Neural cell (in vitro differentiated cells): ENCODE data around the gene ZNF474. TPM values are rescaled to one million over a fixed set of nuclear protein-coding genes. Genes with fewer than 3 reads are reported as not detected.

Experiments used
- H2AFZ ChIP-seq: fragments of 200-600, 300-800 bp; sonication (generic), shearing (Covaris generic); 2 replicates; pipeline ENCODE4 v1.6.0; 2014; ENCODE audit warnings: low read depth, mild to moderate bottlenecking, antibody characterized with exemption, low read length, moderate library complexity
- H3F3A ChIP-seq: fragments of 200-600 bp; shearing (Covaris generic); 2 replicates; pipeline ENCODE4 v1.6.1; 2016; ENCODE audit warnings: mild to moderate bottlenecking, moderate library complexity, mixed read lengths, antibody characterized with exemption, low read length; ENCODE audit not compliant: insufficient read depth, poor library complexity, severe bottlenecking
- H3K27ac ChIP-seq: fragments of 200-600, 300-800 bp; sonication (generic), shearing (Covaris generic); 2 replicates; pipeline ENCODE4 v1.5.1; 2014; ENCODE audit warnings: mild to moderate bottlenecking, low read length, moderate library complexity
- H3K27me3 ChIP-seq: fragments of 300-800, 200-600 bp; sonication (generic), shearing (Covaris generic); 2 replicates; pipeline ENCODE4 v1.6.0; 2014; ENCODE audit warnings: mild to moderate bottlenecking, low read depth, low read length, moderate library complexity; ENCODE audit not compliant: insufficient read depth
- H3K36me3 ChIP-seq: fragments of 300-800, 200-600 bp; sonication (generic), shearing (Covaris generic); 2 replicates; pipeline ENCODE4 v1.5.1; 2014; ENCODE audit warnings: mild to moderate bottlenecking, antibody characterized with exemption, low read length, moderate library complexity; ENCODE audit not compliant: insufficient read depth
- H3K4me2 ChIP-seq: fragments of 300-800, 200-600 bp; sonication (generic), shearing (Covaris generic); 2 replicates; pipeline ENCODE4 v1.6.0; 2014; ENCODE audit warnings: mild to moderate bottlenecking, low read length
- H3K4me3 ChIP-seq: fragments of 300-800, 200-600 bp; sonication (generic), shearing (Covaris generic); 2 replicates; pipeline ENCODE4 v1.5.1; 2014; ENCODE audit warnings: mild to moderate bottlenecking, low read length, moderate library complexity
- H3K79me2 ChIP-seq: fragments of 200-600 bp; shearing (Covaris generic); replicated peaks from 2 replicates; pipeline ENCODE4 v1.6.0; 2014; ENCODE audit warnings: mild to moderate bottlenecking, low read length, moderate library complexity; ENCODE audit not compliant: insufficient read depth
- H3K9ac ChIP-seq: fragments of 300-800, 200-600 bp; sonication (generic), shearing (Covaris generic); 2 replicates; pipeline ENCODE4 v1.6.1; 2016; ENCODE audit warnings: mild to moderate bottlenecking, low read length, mixed read lengths
- H3K9me2 ChIP-seq: fragments of 200-600 bp; shearing (Covaris generic); 2 replicates; pipeline ENCODE4 v1.6.1; 2016; ENCODE audit warnings: mild to moderate bottlenecking, low read length, mixed read lengths; ENCODE audit not compliant: insufficient read depth
- H3K9me3 ChIP-seq: fragments of 200-600, 300-800 bp; sonication (generic), shearing (Covaris generic); 2 replicates; pipeline ENCODE4 v1.6.1; 2016; ENCODE audit warnings: mild to moderate bottlenecking, mixed run types, low read length, moderate library complexity, mixed read lengths
- H4K20me1 ChIP-seq: fragments of 200-600 bp; shearing (Covaris generic); 2 replicates; pipeline ENCODE4 v1.6.1; 2016; ENCODE audit warnings: mild to moderate bottlenecking, mixed run types; ENCODE audit not compliant: insufficient read depth
- EP300 ChIP-seq: fragments of 450-650 bp; conservative IDR thresholded peaks from 2 replicates; pipeline ENCODE4 v1.6.1; 2014; ENCODE audit warnings: antibody characterized with exemption, mild to moderate bottlenecking, moderate library complexity; ENCODE audit not compliant: poor library complexity, severe bottlenecking
- EZH2 ChIP-seq: fragments of 200-600, 300-800 bp; shearing (Covaris generic), sonication (generic); IDR thresholded peaks from 2 replicates; pipeline ENCODE4 v1.6.1; 2014; ENCODE audit warnings: antibody characterized with exemption, low read length, borderline replicate concordance, mild to moderate bottlenecking; ENCODE audit not compliant: insufficient read depth, poor library complexity, severe bottlenecking
- MXI1 ChIP-seq: fragments of 450-650 bp; conservative IDR thresholded peaks from 2 replicates; pipeline ENCODE4 v1.6.1; 2014; ENCODE audit warnings: antibody characterized with exemption, mild to moderate bottlenecking; ENCODE audit not compliant: poor library complexity, severe bottlenecking
- POLR2AphosphoS5 ChIP-seq: IDR thresholded peaks from 2 replicates; pipeline ENCODE4 v1.6.1; 2012
- RAD21 ChIP-seq: fragments of 450-650 bp; conservative IDR thresholded peaks from 2 replicates; pipeline ENCODE4 v1.6.1; 2014; ENCODE audit warnings: antibody characterized with exemption, mild to moderate bottlenecking, moderate library complexity
- REST ChIP-seq: IDR thresholded peaks from 2 replicates; pipeline ENCODE4 v1.6.1; 2012; ENCODE audit warnings: borderline replicate concordance
- SMC3 ChIP-seq: fragments of 450-650 bp; conservative IDR thresholded peaks from 2 replicates; pipeline ENCODE4 v1.6.1; 2014; ENCODE audit warnings: antibody characterized with exemption, mild to moderate bottlenecking, moderate library complexity; ENCODE audit not compliant: poor library complexity
- TAF1 ChIP-seq: IDR thresholded peaks from 2 replicates; pipeline ENCODE4 v1.6.1; 2012; ENCODE audit warnings: low read depth
- polyA plus RNA-seq: library from polyadenylated mRNA; depleted of rRNA; stranded (reverse); fragments of >200 nt; gene quantifications from 2 replicates; pipeline ENCODE4 v1.2.3, GENCODE V29; 2014
- TF ChIP-seq, protein P1 (sequence below): fragments of 450-650 bp; IDR thresholded peaks from 2 replicates; pipeline ENCODE4 v1.5.1; 2014; ENCODE audit warnings: antibody characterized with exemption, mild to moderate bottlenecking, moderate library complexity; ENCODE audit not compliant: poor library complexity, severe bottlenecking

ZNF474 gene
- polyA plus RNA-seq, 1 donor from 2014 or later: not detected

DNA sequence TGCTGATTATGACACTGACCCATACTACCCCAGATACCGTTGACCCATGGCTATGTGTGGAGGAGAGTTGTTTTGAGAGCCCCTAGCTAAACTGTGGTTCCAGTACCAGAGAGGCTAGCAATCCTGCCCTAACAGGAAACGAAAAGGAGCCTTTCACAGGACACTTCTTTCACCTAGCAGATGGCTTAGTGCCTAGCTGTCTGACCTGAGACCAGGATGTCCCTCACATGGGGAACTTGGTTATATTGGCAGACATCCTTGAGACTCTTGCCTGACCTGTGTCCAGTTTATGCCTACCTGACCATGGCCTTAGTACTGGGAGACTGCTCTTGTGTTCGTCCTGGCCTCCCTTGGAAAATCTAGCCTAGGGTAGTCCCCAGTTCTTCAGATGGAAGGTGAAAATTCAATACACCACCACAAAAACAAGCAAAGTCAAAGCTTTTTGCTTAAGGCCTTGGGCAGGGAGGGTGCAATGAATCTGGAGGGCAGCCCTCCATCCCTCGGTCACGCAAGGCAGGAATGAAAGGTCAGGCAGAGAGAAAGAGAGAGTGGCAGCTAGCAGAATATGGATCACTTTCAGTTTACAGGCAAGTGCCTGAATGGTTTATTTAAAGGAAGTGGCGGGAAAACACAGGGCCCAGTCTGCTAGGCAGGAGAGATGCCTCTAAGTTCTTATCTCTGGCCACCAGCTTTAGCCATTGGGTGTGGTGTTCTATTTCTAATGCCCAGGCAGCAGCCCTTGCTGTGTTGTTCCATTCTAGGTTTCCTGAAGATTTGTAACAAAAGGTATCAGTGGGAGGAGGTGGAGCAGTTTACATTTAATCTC is 16.4 kb upstream of the ZNF474 start:
- no peaks in the 10 kb centered on the region for H3F3A ChIP-seq
- H3K9me3 ChIP-seq: no peaks in the 10 kb centered on the region
- TF ChIP-seq, protein P1, sequence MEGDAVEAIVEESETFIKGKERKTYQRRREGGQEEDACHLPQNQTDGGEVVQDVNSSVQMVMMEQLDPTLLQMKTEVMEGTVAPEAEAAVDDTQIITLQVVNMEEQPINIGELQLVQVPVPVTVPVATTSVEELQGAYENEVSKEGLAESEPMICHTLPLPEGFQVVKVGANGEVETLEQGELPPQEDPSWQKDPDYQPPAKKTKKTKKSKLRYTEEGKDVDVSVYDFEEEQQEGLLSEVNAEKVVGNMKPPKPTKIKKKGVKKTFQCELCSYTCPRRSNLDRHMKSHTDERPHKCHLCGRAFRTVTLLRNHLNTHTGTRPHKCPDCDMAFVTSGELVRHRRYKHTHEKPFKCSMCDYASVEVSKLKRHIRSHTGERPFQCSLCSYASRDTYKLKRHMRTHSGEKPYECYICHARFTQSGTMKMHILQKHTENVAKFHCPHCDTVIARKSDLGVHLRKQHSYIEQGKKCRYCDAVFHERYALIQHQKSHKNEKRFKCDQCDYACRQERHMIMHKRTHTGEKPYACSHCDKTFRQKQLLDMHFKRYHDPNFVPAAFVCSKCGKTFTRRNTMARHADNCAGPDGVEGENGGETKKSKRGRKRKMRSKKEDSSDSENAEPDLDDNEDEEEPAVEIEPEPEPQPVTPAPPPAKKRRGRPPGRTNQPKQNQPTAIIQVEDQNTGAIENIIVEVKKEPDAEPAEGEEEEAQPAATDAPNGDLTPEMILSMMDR: no peak
- no peak for TF ChIP-seq SMC3
- no peak for TF ChIP-seq EZH2
- no peak for TF ChIP-seq RAD21
- H3K27me3 ChIP-seq: no peaks in the 10 kb centered on the region
- H3K4me3 ChIP-seq: no peak overlapping the region
- no peak overlapping the region for H3K27ac ChIP-seq
- no peaks in the 10 kb centered on the region for H3K79me2 ChIP-seq
- no peak overlapping the region for H3K4me2 ChIP-seq
- H4K20me1 ChIP-seq: no peaks in the 10 kb centered on the region
- H3K9me2 ChIP-seq: no peaks in the 10 kb centered on the region
- no peak overlapping the region for H3K9ac ChIP-seq
- no peaks in the 10 kb centered on the region for H3K36me3 ChIP-seq
- no peak overlapping the region for H2AFZ ChIP-seq

GRCh38 chr5:122114501-122114900 is 14.8 kb upstream of the ZNF474 start:
- Histone ChIP-seq H3K27ac (no peak overlapping the region), H3K9me3 (no peaks in the 10 kb centered on the region), H3K9me2 (no peaks in the 10 kb centered on the region), H3F3A (no peaks in the 10 kb centered on the region), H3K79me2 (no peaks in the 10 kb centered on the region), H3K27me3 (no peaks in the 10 kb centered on the region), H3K9ac (no peak overlapping the region), H4K20me1 (no peaks in the 10 kb centered on the region), H3K36me3 (no peaks in the 10 kb centered on the region), H3K4me3 (no peak overlapping the region), H2AFZ (no peak overlapping the region), H3K4me2 (no peak overlapping the region)
- no peak for TF ChIP-seq REST
- no peak for TF ChIP-seq EP300
- no peak for TF ChIP-seq SMC3
- no peak for TF ChIP-seq MXI1
- TF ChIP-seq, protein P1: no peak
- TF ChIP-seq EZH2: no peak
- no peak for TF ChIP-seq TAF1
- no peak for TF ChIP-seq POLR2AphosphoS5
- no peak for TF ChIP-seq RAD21
